GM04504 (cell line): ENCODE measurements around the gene ACOXL.
"Not testable (repeated sequence)": the region's sequence is repeated elsewhere in the genome, so short reads cannot be mapped to it uniquely, and the experiment has no call there.

Experiments used
- DNase-seq: peaks from one replicate; pipeline ENCODE4 v3.0.0-alpha.2; 2012; ENCODE audit warnings: low read depth

ACOXL gene

GRCh38 chr2:110927526-110927925 lies 195.2 kb downstream of the ACOXL start:
- DNase-seq = no peak

- DNase-seq = no peak
These were observed 197.2 kb downstream of the ACOXL start for GRCh38 chr2:110929528-110929927.

- DNase-seq = no peak
These were observed 199.3 kb downstream of the ACOXL start for GRCh38 chr2:110931648-110932047.

- no peak for DNase-seq
These were observed 201.0 kb downstream of the ACOXL start for GRCh38 chr2:110933420-110933819.

- no peak for DNase-seq
These were observed 202.6 kb downstream of the ACOXL start for GRCh38 chr2:110934948-110935347.

- no peak for DNase-seq
These were observed 208.1 kb downstream of the ACOXL start for GRCh38 chr2:110940376-110940910.

GRCh38 chr2:110941226-110941625 lies 208.9 kb downstream of the ACOXL start:
- DNase-seq = no peak

GRCh38 chr2:110943070-110943634 lies 210.8 kb downstream of the ACOXL start:
- no peak for DNase-seq

- DNase-seq = no peak
These were observed 214.5 kb downstream of the ACOXL start for GRCh38 chr2:110946902-110947301.

GRCh38 chr2:110948027-110948674 lies 215.8 kb downstream of the ACOXL start:
- no peak for DNase-seq

GRCh38 chr2:110950281-110950680 lies 217.9 kb downstream of the ACOXL start:
- no peak for DNase-seq

- DNase-seq = no peak
These were observed 222.7 kb downstream of the ACOXL start for GRCh38 chr2:110955045-110955444.

- DNase-seq = no peak
These were observed 223.2 kb downstream of the ACOXL start for GRCh38 chr2:110955556-110955955.

- no peak for DNase-seq
These were observed 224.9 kb downstream of the ACOXL start for GRCh38 chr2:110957293-110957692.

- no peak for DNase-seq
These were observed 226.2 kb downstream of the ACOXL start for GRCh38 chr2:110958346-110959119.

- DNase-seq = no peak
These were observed 226.8 kb downstream of the ACOXL start for GRCh38 chr2:110959198-110959597.

- no peak for DNase-seq
These were observed 227.9 kb downstream of the ACOXL start for GRCh38 chr2:110960281-110960680.

GRCh38 chr2:110960954-110961353 lies 228.6 kb downstream of the ACOXL start:
- no peak for DNase-seq

- not testable (repeated sequence) for DNase-seq
These were observed 229.3 kb downstream of the ACOXL start for GRCh38 chr2:110961643-110962042.

- DNase-seq = no peak
These were observed 237.3 kb downstream of the ACOXL start for GRCh38 chr2:110969696-110970095.

- no peak for DNase-seq
These were observed 237.8 kb downstream of the ACOXL start for GRCh38 chr2:110970201-110970600.

- DNase-seq = no peak
These were observed 239.4 kb downstream of the ACOXL start for GRCh38 chr2:110971811-110972210.

- no peak for DNase-seq
These were observed 240.9 kb downstream of the ACOXL start for GRCh38 chr2:110973262-110973661.
